Measurements from ENCODE around the gene AP3D1.

AP3D1 gene

GRCh38 chr19:2181633-2181997 lies 30.2 kb upstream of the AP3D1 start:
- TF ChIP-seq CTCF (conservative IDR thresholded peaks at IDR 0.05; ENCODE audit: low read depth, low read length), result no peak
- no peak for DNase-seq (ENCODE audit: low read depth)
- no peak overlapping the region for H3K4me3 ChIP-seq (ENCODE audit: low read depth, low read length)

GRCh38 chr19:2180881-2181632 lies 29.7 kb upstream of the AP3D1 start:
- TF ChIP-seq CTCF (conservative IDR thresholded peaks at IDR 0.05; ENCODE audit: low read depth, low read length), result no peak
- DNase-seq (ENCODE audit: low read depth), result no peak
- H3K4me3 ChIP-seq (ENCODE audit: low read depth, low read length), result no peak overlapping the region

- TF ChIP-seq CTCF (conservative IDR thresholded peaks at IDR 0.05; ENCODE audit: low read depth, low read length), result no peak
- no peak for DNase-seq (ENCODE audit: low read depth)
- H3K4me3 ChIP-seq (ENCODE audit: low read depth, low read length), result no peak overlapping the region
Measured at GRCh38 chr19:2180114-2180513, 28.7 kb upstream of the AP3D1 start.

GRCh38 chr19:2179095-2179494 lies 27.7 kb upstream of the AP3D1 start:
- no peak overlapping the region for H3K4me3 ChIP-seq (ENCODE audit: low read depth, low read length)
- TF ChIP-seq CTCF (conservative IDR thresholded peaks at IDR 0.05; ENCODE audit: low read depth, low read length), result no peak
- DNase-seq (ENCODE audit: low read depth), result no peak

GRCh38 chr19:2176337-2176994 lies 25.1 kb upstream of the AP3D1 start:
- no peak overlapping the region for H3K4me3 ChIP-seq (ENCODE audit: low read depth, low read length)
- no peak for DNase-seq (ENCODE audit: low read depth)
- no peak for TF ChIP-seq CTCF (conservative IDR thresholded peaks at IDR 0.05; ENCODE audit: low read depth, low read length)

GRCh38 chr19:2175742-2176141 lies 24.4 kb upstream of the AP3D1 start:
- no peak for DNase-seq (ENCODE audit: low read depth)
- TF ChIP-seq CTCF (conservative IDR thresholded peaks at IDR 0.05; ENCODE audit: low read depth, low read length), result no peak
- no peak overlapping the region for H3K4me3 ChIP-seq (ENCODE audit: low read depth, low read length)
